ENCODE data around the gene FAM200C. TPM values are rescaled to one million over a fixed set of nuclear protein-coding genes. Genes with fewer than 3 reads are reported as not detected.

FAM200C gene
- total RNA-seq, 2 experiments from 2014 or later = 0.16 TPM; not detected in 1

DNA sequence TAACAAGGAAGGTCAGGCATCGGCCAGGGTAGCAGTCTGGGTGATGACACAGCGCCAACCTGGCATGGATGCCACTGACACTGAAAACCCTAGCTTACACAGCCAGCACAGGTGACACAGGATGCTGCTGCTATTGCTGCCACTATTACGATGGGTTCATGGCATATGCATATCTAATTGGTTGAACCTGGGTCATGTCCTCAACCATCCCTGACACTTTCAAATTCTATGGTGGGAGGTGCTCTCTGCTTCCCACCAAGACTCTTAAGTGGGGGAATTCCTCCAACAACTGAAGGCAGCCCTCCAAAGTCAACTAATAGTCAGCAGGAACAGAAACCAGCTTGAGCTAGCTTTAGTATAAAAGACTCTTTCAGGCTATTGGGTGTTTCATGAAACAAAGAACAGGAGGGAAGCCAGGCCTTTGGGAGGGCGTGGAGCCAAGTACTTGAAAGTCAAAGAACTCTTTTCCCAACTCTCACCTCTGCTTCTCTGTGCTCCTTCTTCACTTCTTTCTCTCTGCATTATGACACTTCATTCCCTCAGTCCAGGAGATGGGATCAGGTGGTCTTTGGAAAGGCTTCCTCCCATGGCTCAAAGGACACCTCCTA, 43.1 kb upstream of the FAM200C start:
- intact Hi-C loops (cut with DNase I, micrococcal nuclease) = no loop called here
- TF ChIP-seq, protein P1, sequence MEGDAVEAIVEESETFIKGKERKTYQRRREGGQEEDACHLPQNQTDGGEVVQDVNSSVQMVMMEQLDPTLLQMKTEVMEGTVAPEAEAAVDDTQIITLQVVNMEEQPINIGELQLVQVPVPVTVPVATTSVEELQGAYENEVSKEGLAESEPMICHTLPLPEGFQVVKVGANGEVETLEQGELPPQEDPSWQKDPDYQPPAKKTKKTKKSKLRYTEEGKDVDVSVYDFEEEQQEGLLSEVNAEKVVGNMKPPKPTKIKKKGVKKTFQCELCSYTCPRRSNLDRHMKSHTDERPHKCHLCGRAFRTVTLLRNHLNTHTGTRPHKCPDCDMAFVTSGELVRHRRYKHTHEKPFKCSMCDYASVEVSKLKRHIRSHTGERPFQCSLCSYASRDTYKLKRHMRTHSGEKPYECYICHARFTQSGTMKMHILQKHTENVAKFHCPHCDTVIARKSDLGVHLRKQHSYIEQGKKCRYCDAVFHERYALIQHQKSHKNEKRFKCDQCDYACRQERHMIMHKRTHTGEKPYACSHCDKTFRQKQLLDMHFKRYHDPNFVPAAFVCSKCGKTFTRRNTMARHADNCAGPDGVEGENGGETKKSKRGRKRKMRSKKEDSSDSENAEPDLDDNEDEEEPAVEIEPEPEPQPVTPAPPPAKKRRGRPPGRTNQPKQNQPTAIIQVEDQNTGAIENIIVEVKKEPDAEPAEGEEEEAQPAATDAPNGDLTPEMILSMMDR (IDR thresholded peaks at IDR 0.05) = no peak
- Histone ChIP-seq H3K36me3 (ENCODE audit: insufficient read depth, low read length) (no peaks in the 10 kb centered on the region), H3K4me3 (ENCODE audit: low read length) (no peak overlapping the region), H3K27ac (ENCODE audit: low read depth in 1 of 2, low read length in 2 of 2) (no peak overlapping the region), H3K27me3 (ENCODE audit: control insufficient read depth in 1 of 2, insufficient read depth in 2 of 2, low read length in 2 of 2) (no peaks in the 10 kb centered on the region), H3K9me3 (ENCODE audit: control insufficient read depth in 1 of 2, insufficient read depth in 1 of 2, low read length in 2 of 2) (no peaks in the 10 kb centered on the region), H3K4me1 (ENCODE audit: insufficient read depth, low read length) (peaks cover 18% of the 10 kb centered on the region)
- H3K36me3 Mint-ChIP-seq (ENCODE audit: low read depth) = no peaks in the 10 kb centered on the region
- ChIA-PET POLR2A (no interaction called here), CTCF (no interaction called here)
- DNase-seq (no peak), ATAC-seq (ENCODE audit: poor library complexity) (no peak)
- no peak overlapping the region for H3K4me3 Mint-ChIP-seq
- peaks cover 4% of the 10 kb centered on the region for H3K4me1 Mint-ChIP-seq (ENCODE audit: low read depth)
- no peaks in the 10 kb centered on the region for H3K9me3 Mint-ChIP-seq
- H3K27me3 Mint-ChIP-seq = no peaks in the 10 kb centered on the region
- H3K27ac Mint-ChIP-seq = no peak overlapping the region

DNA sequence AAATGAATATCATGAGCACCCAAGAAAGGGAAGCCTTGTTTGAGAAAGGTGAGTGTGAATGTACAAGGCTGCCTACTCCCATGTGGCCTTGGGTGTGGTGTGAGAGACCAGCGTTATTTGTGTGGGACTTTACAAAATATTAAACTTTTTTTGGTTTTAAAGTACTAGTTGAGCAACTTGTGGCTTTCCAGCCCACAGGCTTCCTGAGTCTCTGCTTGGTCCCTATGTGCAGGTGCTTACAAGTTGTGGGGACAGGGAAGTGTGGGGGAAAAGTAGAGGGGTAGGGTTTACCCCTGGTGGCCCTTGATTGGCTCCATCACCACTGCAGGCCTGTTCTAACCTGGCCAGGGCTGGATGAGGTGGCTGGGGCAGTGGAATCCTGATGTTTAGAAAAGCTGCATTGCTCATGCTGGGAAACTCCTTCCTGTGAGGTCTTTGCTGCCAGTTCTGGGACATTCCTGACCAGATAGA, 41.5 kb upstream of the FAM200C start:
- Mint-ChIP-seq H3K27me3 (no peaks in the 10 kb centered on the region), H3K9me3 (no peaks in the 10 kb centered on the region), H3K36me3 (ENCODE audit: low read depth) (no peaks in the 10 kb centered on the region), H3K27ac (no peak overlapping the region), H3K4me3 (no peak overlapping the region), H3K4me1 (ENCODE audit: low read depth) (peaks cover 4% of the 10 kb centered on the region)
- Histone ChIP-seq H3K27ac (ENCODE audit: low read depth in 1 of 2, low read length in 2 of 2) (no peak overlapping the region), H3K27me3 (ENCODE audit: control insufficient read depth in 1 of 2, insufficient read depth in 2 of 2, low read length in 2 of 2) (no peaks in the 10 kb centered on the region), H3K4me3 (ENCODE audit: low read length) (no peak overlapping the region), H3K9me3 (ENCODE audit: control insufficient read depth in 1 of 2, insufficient read depth in 1 of 2, low read length in 2 of 2) (no peaks in the 10 kb centered on the region), H3K36me3 (ENCODE audit: insufficient read depth, low read length) (no peaks in the 10 kb centered on the region), H3K4me1 (ENCODE audit: insufficient read depth, low read length) (peaks cover 18% of the 10 kb centered on the region)
- no peak for DNase-seq
- no peak for ATAC-seq (ENCODE audit: poor library complexity)
- POLR2A ChIA-PET = no interaction called here
- intact Hi-C loops (cut with DNase I, micrococcal nuclease) = loop anchor here in 1 of 2 experiments (2.0 kb wide), 1 partner anchor 65 kb away; no protein-coding TSS in a partner anchor
- TF ChIP-seq, protein P1 (IDR thresholded peaks at IDR 0.05) = no peak
- CTCF ChIA-PET = no interaction called here

DNA sequence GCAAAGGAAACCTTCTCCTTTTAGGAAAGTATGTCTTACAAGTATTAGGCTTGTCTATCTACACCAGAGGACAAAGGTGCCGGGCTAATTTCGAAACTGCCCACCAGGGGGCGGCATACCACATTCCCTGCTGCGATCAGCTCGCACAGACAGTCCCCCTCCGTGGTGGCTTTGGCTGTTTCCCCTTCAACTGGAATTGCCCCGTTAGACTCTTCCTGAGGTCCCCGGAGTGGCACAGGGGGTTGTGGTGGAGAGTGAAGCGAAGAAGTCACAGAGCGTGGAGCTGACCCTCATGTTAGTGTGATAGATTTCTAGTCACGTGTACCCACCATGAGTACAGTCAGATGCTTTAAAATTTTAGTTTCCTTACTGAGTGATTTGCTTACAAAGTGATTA, 39.3 kb upstream of the FAM200C start:
- Histone ChIP-seq H3K9me3 (ENCODE audit: control insufficient read depth in 1 of 2, insufficient read depth in 1 of 2, low read length in 2 of 2) (no peaks in the 10 kb centered on the region), H3K27me3 (ENCODE audit: control insufficient read depth in 1 of 2, insufficient read depth in 2 of 2, low read length in 2 of 2) (no peaks in the 10 kb centered on the region), H3K4me1 (ENCODE audit: insufficient read depth, low read length) (peaks cover 18% of the 10 kb centered on the region), H3K36me3 (ENCODE audit: insufficient read depth, low read length) (no peaks in the 10 kb centered on the region), H3K27ac (ENCODE audit: low read depth in 1 of 2, low read length in 2 of 2) (peak overlapping the region in 1 of 2 donors; percentile 37), H3K4me3 (ENCODE audit: low read length) (peak overlapping the region; percentile 61)
- peaks cover 4% of the 10 kb centered on the region for H3K4me1 Mint-ChIP-seq (ENCODE audit: low read depth)
- peak; percentile 84 for ATAC-seq (ENCODE audit: poor library complexity)
- peak overlapping the region; percentile 58 for H3K27ac Mint-ChIP-seq
- H3K4me3 Mint-ChIP-seq = peak overlapping the region; percentile 85
- H3K9me3 Mint-ChIP-seq = no peaks in the 10 kb centered on the region
- H3K36me3 Mint-ChIP-seq (ENCODE audit: low read depth) = no peaks in the 10 kb centered on the region
- TF ChIP-seq, protein P1 (IDR thresholded peaks at IDR 0.05) = peak; percentile 81
- peaks cover 3% of the 10 kb centered on the region for H3K27me3 Mint-ChIP-seq
- intact Hi-C loops (cut with DNase I, micrococcal nuclease) = loop anchor here (2.0 to 5.0 kb wide), 2 partner anchors 30 to 348 kb away; no protein-coding TSS in a partner anchor
- DNase-seq = peak; percentile 75 to 94 (median 88)
- ChIA-PET CTCF (interaction anchor here (0.6 to 3.4 kb wide), 24 partner anchors 9 to 1282 kb away, joined by 3 to 114 read pairs (median 4); partner anchors contain the start of genes PTTG1, SLU7 and TTC1), POLR2A (interaction anchor here (0.5 to 3.4 kb wide), 9 partner anchors 10 to 1162 kb away, joined by 3 to 32 read pairs (median 7); partner anchors contain the start of genes PTTG1 and SLU7)
